OCI-LY7 (cell line): ENCODE results near the gene BANF2. TPM values are rescaled to one million over a fixed set of nuclear protein-coding genes. Genes with fewer than 3 reads are reported as not detected.
"Not testable (repeated sequence)": the region's sequence is repeated elsewhere in the genome, so short reads cannot be mapped to it uniquely, and the experiment has no call there.

ENCODE experiments used
- BruUV-seq: library from RNA; stranded (reverse); fragments of 400-500 nt; replicated peaks from 2 replicates; lab custom pipeline; 2021; lab: Mats Ljungman, UMichigan
- CTCF ChIA-PET: fragments of 300-600 bp; sonication (Branson Sonifier 250); formaldehyde crosslinking; loops from one replicate; lab custom pipeline; 2022; ENCODE audit warnings: antibody characterized with exemption; ENCODE audit not compliant: unreplicated experiment; lab: Charles Lee
- POLR2A ChIA-PET: fragments of 300-600 bp; sonication (Branson Sonifier 250); formaldehyde crosslinking; loops from one replicate; lab custom pipeline; 2022; ENCODE audit warnings: antibody characterized with exemption; lab: Charles Lee
- DNase-seq: peaks from one replicate; pipeline ENCODE4 v3.0.0-alpha.2; 2015; ENCODE audit warnings: low spot score
- H2AFZ ChIP-seq: fragments of 200-600 bp; sonication (generic), shearing (Covaris generic); 2 replicates; pipeline ENCODE4 v1.6.1; 2014; ENCODE audit warnings: mild to moderate bottlenecking, antibody characterized with exemption, low read length, moderate library complexity
- H3K27ac ChIP-seq: fragments of 200-600 bp; sonication (generic); 2 replicates; pipeline ENCODE4 v1.5.1; 2014; ENCODE audit warnings: mixed run types, low read depth, mild to moderate bottlenecking, moderate library complexity, low read length, inconsistent platforms; ENCODE audit not compliant: poor library complexity, severe bottlenecking
- H3K36me3 ChIP-seq: fragments of 200-600 bp; sonication (generic); 2 replicates; pipeline ENCODE4 v1.6.1; 2014; ENCODE audit warnings: mild to moderate bottlenecking, antibody characterized with exemption, low read length, moderate library complexity, mixed read lengths; ENCODE audit not compliant: insufficient read depth
- H3K4me1 ChIP-seq: fragments of 200-600 bp; sonication (generic); 2 replicates; pipeline ENCODE4 v1.5.1; 2014; ENCODE audit warnings: mild to moderate bottlenecking, low read length; ENCODE audit not compliant: insufficient read depth, poor library complexity, severe bottlenecking
- H3K4me2 ChIP-seq: fragments of 200-600 bp; sonication (generic); 2 replicates; pipeline ENCODE4 v1.6.1; 2014; ENCODE audit warnings: mild to moderate bottlenecking, low read length
- H3K4me3 ChIP-seq: fragments of 200-600 bp; sonication (generic); 2 replicates; pipeline ENCODE4 v1.5.1; 2014; ENCODE audit warnings: mild to moderate bottlenecking, low read depth, low read length; ENCODE audit not compliant: poor library complexity, severe bottlenecking
- H3K79me2 ChIP-seq: fragments of 200-600 bp; sonication (generic); 2 replicates; pipeline ENCODE4 v1.6.1; 2016; ENCODE audit warnings: low read depth, mild to moderate bottlenecking, low read length, moderate library complexity, mixed read lengths; ENCODE audit not compliant: insufficient read depth
- H3K9me2 ChIP-seq: fragments of 200-600 bp; sonication (generic); 2 replicates; pipeline ENCODE4 v1.6.1; 2016; ENCODE audit warnings: mild to moderate bottlenecking, low read length, mixed read lengths; ENCODE audit not compliant: insufficient read depth
- H3K9me3 ChIP-seq: fragments of 200-600 bp; sonication (generic); 2 replicates; pipeline ENCODE4 v1.6.1; 2014; ENCODE audit warnings: mild to moderate bottlenecking, mixed run types, low read length, mixed read lengths
- H4K20me1 ChIP-seq: fragments of 200-600 bp; sonication (generic); 2 replicates; pipeline ENCODE4 v1.6.1; 2014; ENCODE audit warnings: mild to moderate bottlenecking, antibody characterized with exemption, low read length, moderate library complexity, mixed read lengths; ENCODE audit not compliant: insufficient read depth
- EZH2phosphoT487 ChIP-seq: fragments of 200-600 bp; sonication (generic); IDR thresholded peaks from 2 replicates; pipeline ENCODE4 v1.6.1; 2018; ENCODE audit warnings: low read depth, borderline replicate concordance, mild to moderate bottlenecking, mixed run types, antibody characterized with exemption, low read length, moderate library complexity, mixed read lengths
- intact Hi-C: fragments of 100-400 bp; cut with micrococcal nuclease; formaldehyde crosslinking; loops from one replicate; pipeline ENCODE4 v1.10.0; 2022; ENCODE audit not compliant: unreplicated experiment
- total RNA-seq, 2 experiments: library from RNA; depleted of rRNA in 1 of 2; stranded (reverse); fragments of >200 nt in 1 of 2; shearing (Covaris generic) in 1 of 2; gene quantifications; 2 replicates each; pipeline ENCODE4 v1.2.3, GENCODE V29; 2014 to 2022
- TF ChIP-seq, protein P1 (sequence below): fragments of 200-600 bp; sonication (generic); conservative IDR thresholded peaks from 2 replicates; pipeline ENCODE4 v1.5.1; 2014; ENCODE audit warnings: mild to moderate bottlenecking, antibody characterized with exemption, low read length, moderate library complexity, mixed read lengths

BANF2 gene
- total RNA-seq, 2 experiments from 2014 or later = not detected

GRCh38 chr20:17766226-17766625 lies 66.5 kb downstream of the BANF2 start:
- ChIA-PET CTCF (no interaction called here), POLR2A (interaction anchor here (0.8 kb wide), 1 partner anchor 29 kb away, joined by 3 read pairs; no protein-coding TSS in a partner anchor)
- no peak for TF ChIP-seq EZH2phosphoT487
- Histone ChIP-seq H3K27ac (no peak overlapping the region), H3K4me2 (no peak overlapping the region), H3K36me3 (no peaks in the 10 kb centered on the region), H4K20me1 (no peaks in the 10 kb centered on the region), H3K4me3 (no peak overlapping the region), H3K9me2 (no peaks in the 10 kb centered on the region), H3K79me2 (no peaks in the 10 kb centered on the region), H3K4me1 (no peaks in the 10 kb centered on the region), H3K9me3 (no peaks in the 10 kb centered on the region), H2AFZ (no peak overlapping the region)
- no TSS peak for BruUV-seq
- intact Hi-C loops = no loop called here
- no peak for DNase-seq

- no peaks in the 10 kb centered on the region for H3K4me1 ChIP-seq
- DNase-seq = no peak
- no peaks in the 10 kb centered on the region for H3K79me2 ChIP-seq
- H3K27ac ChIP-seq = no peak overlapping the region
- POLR2A ChIA-PET = no interaction called here
- TF ChIP-seq EZH2phosphoT487 = no peak
- TF ChIP-seq, protein P1, sequence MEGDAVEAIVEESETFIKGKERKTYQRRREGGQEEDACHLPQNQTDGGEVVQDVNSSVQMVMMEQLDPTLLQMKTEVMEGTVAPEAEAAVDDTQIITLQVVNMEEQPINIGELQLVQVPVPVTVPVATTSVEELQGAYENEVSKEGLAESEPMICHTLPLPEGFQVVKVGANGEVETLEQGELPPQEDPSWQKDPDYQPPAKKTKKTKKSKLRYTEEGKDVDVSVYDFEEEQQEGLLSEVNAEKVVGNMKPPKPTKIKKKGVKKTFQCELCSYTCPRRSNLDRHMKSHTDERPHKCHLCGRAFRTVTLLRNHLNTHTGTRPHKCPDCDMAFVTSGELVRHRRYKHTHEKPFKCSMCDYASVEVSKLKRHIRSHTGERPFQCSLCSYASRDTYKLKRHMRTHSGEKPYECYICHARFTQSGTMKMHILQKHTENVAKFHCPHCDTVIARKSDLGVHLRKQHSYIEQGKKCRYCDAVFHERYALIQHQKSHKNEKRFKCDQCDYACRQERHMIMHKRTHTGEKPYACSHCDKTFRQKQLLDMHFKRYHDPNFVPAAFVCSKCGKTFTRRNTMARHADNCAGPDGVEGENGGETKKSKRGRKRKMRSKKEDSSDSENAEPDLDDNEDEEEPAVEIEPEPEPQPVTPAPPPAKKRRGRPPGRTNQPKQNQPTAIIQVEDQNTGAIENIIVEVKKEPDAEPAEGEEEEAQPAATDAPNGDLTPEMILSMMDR = no peak
- no peaks in the 10 kb centered on the region for H3K36me3 ChIP-seq
- no peaks in the 10 kb centered on the region for H3K9me2 ChIP-seq
- intact Hi-C loops = no loop called here
- H3K4me3 ChIP-seq = no peak overlapping the region
- H3K4me2 ChIP-seq = no peak overlapping the region
- H4K20me1 ChIP-seq = no peaks in the 10 kb centered on the region
- no TSS peak for BruUV-seq
- H3K9me3 ChIP-seq = no peaks in the 10 kb centered on the region
- no peak overlapping the region for H2AFZ ChIP-seq
- CTCF ChIA-PET = no interaction called here
Measured at GRCh38 chr20:17767624-17768023, 67.9 kb downstream of the BANF2 start.

DNA sequence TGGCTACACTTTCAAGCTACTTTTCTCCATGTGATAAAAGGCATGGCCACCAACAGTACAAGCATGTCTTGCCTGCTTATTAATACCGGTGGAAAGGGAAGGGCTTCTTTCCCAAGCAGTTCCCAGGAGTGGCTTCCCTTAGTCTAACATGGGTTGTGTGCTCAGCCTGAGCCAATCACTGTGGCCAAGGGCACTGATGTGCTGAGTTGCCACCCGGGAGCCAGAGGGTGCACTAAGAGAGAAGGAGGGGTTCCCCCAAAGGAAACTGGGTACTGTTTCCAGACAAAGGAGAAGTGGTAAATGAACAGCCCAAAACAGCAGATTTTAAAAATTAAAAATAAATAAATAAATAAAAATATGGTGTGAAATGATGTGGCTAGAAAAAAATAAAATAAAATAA lies 68.5 kb downstream of the BANF2 start:
- Histone ChIP-seq H3K36me3 (no peaks in the 10 kb centered on the region), H3K4me1 (no peaks in the 10 kb centered on the region), H3K27ac (no peak overlapping the region), H2AFZ (no peak overlapping the region), H3K4me2 (no peak overlapping the region), H3K9me2 (no peaks in the 10 kb centered on the region), H4K20me1 (no peaks in the 10 kb centered on the region), H3K9me3 (no peaks in the 10 kb centered on the region), H3K4me3 (no peak overlapping the region), H3K79me2 (no peaks in the 10 kb centered on the region)
- DNase-seq = no peak
- ChIA-PET POLR2A (interaction anchor here (0.5 kb wide), 2 partner anchors 16 to 144 kb away, joined by 4 to 6 read pairs; no protein-coding TSS in a partner anchor), CTCF (no interaction called here)
- no peak for TF ChIP-seq EZH2phosphoT487
- TF ChIP-seq, protein P1 = no peak
- BruUV-seq = no TSS peak
- intact Hi-C loops = no loop called here

DNA sequence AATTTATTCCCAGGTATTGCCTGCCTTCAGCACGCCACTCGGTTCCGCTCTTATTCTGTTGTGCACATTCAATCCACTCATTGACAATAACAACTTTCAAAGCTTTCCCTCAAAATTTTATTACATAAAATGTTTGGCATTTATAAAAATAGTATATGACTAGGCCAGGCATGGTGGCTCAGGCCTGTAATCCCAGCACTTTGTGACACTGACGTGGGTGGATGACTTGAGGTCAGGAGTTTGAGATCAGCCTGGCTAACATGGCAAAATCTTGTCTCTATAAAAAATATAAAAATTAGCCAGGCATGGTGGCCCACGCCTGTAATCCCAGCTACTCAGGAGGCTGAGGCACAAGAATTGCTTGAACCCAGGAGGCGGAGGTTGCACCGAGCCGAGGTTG lies 70.0 kb downstream of the BANF2 start:
- intact Hi-C loops, H3K79me2 ChIP-seq, H3K36me3 ChIP-seq, CTCF ChIA-PET, H2AFZ ChIP-seq, H3K4me1 ChIP-seq, H3K9me2 ChIP-seq, H3K4me2 ChIP-seq, H3K27ac ChIP-seq, H3K9me3 ChIP-seq, H4K20me1 ChIP-seq, BruUV-seq, POLR2A ChIA-PET, H3K4me3 ChIP-seq, DNase-seq: not testable (repeated sequence)
